ENCODE results near the gene BPTF.
"Not testable (repeated sequence)": the region's sequence is repeated elsewhere in the genome, so short reads cannot be mapped to it uniquely, and the experiment has no call there.

BPTF gene

GRCh38 chr17:67853703-67854102 lies 28.4 kb downstream of the BPTF start:
- no peak overlapping the region for H3K4me3 ChIP-seq (ENCODE audit: low read length)
- TF ChIP-seq ZNF274 (IDR thresholded peaks at IDR 0.05; ENCODE audit: low read depth, low read length): no peak

- TF ChIP-seq ZNF274 (IDR thresholded peaks at IDR 0.05; ENCODE audit: low read depth, low read length): no peak
- H3K4me3 ChIP-seq (ENCODE audit: low read length): no peak overlapping the region
These were observed 29.1 kb downstream of the BPTF start for GRCh38 chr17:67854378-67854777.

GRCh38 chr17:67855504-67856324 lies 30.4 kb downstream of the BPTF start:
- no peak for TF ChIP-seq ZNF274 (IDR thresholded peaks at IDR 0.05; ENCODE audit: low read depth, low read length)

DNA sequence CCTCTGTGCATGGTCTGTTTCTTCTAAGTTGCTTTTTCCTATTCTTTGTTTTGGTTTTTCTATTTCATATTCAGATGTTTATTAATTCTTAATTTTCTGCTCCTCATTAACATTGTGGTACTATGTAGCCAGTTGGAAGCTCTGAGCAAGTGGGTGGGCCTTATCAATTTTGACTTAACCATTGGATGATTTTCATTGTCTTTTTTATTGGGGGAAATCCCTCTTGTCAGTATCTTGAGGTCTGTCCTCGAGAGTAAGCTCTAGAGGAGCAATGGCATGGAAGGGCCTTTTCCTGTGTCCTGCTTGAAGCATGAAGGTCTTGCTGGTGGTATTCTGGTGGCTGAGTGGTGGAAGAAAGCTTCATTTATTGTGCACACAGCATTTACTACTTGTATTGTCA lies 31.1 kb downstream of the BPTF start:
- not testable (repeated sequence) for H3K4me3 ChIP-seq (ENCODE audit: low read length)

More at GRCh38 chr17:67855504-67856324, 30.4 kb downstream of the BPTF start:
- peak overlapping the region; percentile 26; the same call in 1 of the 2 replicates for H3K4me3 ChIP-seq (ENCODE audit: low read length)

GRCh38 chr17:67862614-67863217 lies 37.4 kb downstream of the BPTF start:
- TF ChIP-seq ZNF274 (IDR thresholded peaks at IDR 0.05; ENCODE audit: low read depth, low read length): no peak
- no peak overlapping the region for H3K4me3 ChIP-seq (ENCODE audit: low read length)

DNA sequence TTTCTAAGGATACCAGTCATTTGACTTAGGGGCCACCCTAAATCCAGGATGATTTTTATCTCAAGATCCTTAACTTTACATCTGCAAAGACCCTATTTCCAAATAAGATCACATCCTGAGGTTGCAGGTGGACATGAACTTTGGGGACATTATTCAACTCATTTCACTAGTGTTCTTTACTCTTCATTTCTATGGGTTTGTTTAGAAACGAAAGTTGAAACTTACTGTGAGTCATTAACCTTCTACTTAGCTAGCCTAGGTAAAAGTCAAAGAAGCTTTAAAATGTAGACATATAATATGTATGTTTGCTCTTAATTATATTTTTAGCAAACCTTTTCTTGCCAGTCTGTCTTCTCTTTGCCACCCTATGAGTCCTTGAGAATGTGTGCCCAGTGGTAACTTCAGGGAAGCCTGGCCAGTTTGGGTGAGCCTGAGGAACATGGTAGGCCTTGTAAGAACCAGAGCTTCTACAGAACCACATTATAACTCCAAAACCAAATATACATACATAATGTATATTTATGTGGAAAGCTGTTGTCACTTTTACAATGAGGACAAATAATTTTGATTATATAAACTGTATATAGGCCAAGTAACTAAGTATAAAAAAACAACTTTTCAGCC lies 38.4 kb downstream of the BPTF start:
- no peak overlapping the region for H3K4me3 ChIP-seq (ENCODE audit: low read length)
- no peak for TF ChIP-seq ZNF274 (IDR thresholded peaks at IDR 0.05; ENCODE audit: low read depth, low read length)

DNA sequence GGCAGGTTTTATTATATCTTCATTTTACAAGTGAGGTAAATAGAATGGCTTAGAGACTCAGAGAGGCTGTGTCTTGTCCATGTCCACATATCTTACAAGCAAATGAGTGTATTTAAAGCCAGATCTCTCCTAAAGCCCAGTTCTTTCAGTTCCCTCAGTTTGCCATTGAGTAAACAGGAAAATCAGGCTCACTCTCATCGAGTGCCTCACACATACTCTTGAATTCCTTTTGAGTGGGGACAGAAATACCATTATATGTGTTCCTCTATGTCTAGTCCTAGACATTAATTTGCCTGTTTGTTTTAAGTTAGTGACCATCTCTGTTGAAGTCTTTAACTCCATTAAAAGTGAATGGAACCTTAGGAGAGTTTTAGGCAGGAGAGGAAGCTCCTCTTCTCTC lies 40.1 kb downstream of the BPTF start:
- H3K4me3 ChIP-seq (ENCODE audit: low read length): no peak overlapping the region
- TF ChIP-seq ZNF274 (IDR thresholded peaks at IDR 0.05; ENCODE audit: low read depth, low read length): no peak

DNA sequence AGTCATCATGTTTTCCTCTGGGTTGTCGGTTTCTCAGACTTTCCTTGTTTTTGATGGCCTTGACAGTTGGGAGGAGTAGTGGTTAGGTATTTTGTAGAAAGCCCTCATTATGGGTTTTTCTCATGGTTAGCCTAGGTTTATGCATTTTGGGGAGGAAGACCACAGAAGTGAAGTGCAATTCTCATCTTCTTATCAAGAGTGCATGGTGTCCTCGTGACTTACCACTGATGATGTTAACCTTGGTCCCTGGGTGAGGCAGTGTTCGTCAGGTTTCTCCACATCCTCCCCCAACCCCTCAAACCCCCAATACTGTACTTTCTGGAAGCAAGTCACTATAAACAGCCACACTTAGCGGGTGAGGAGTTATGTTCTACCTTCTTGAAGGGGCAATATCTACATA lies 42.3 kb downstream of the BPTF start:
- no peak for TF ChIP-seq ZNF274 (IDR thresholded peaks at IDR 0.05; ENCODE audit: low read depth, low read length)
- no peak overlapping the region for H3K4me3 ChIP-seq (ENCODE audit: low read length)

- TF ChIP-seq ZNF274 (IDR thresholded peaks at IDR 0.05; ENCODE audit: low read depth, low read length): no peak
- no peak overlapping the region for H3K4me3 ChIP-seq (ENCODE audit: low read length)
These were observed 42.9 kb downstream of the BPTF start for GRCh38 chr17:67868176-67868575.

- TF ChIP-seq ZNF274 (IDR thresholded peaks at IDR 0.05; ENCODE audit: low read depth, low read length): no peak
- H3K4me3 ChIP-seq (ENCODE audit: low read length): no peak overlapping the region
These were observed 54.4 kb downstream of the BPTF start for GRCh38 chr17:67879662-67880061.

DNA sequence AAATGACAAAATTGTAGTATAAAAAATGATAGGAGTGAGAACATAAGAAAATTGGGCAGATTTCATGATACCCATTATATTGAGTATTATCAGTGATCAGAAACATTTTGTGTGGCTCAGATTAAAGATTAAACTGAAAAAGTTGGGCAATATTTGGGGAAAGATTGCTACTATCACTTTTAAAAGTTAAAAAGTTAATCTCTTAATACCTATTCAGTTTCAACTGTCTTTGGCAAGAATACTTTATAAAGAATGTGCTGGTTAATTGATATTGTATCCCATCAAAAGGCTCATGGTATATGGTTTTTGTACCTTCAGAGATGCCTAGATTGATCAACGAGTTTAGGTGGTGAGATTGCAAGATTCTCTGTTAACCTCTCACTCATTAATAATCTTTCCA lies 55.8 kb downstream of the BPTF start:
- no peak overlapping the region for H3K4me3 ChIP-seq (ENCODE audit: low read length)
- TF ChIP-seq ZNF274 (IDR thresholded peaks at IDR 0.05; ENCODE audit: low read depth, low read length): no peak

DNA sequence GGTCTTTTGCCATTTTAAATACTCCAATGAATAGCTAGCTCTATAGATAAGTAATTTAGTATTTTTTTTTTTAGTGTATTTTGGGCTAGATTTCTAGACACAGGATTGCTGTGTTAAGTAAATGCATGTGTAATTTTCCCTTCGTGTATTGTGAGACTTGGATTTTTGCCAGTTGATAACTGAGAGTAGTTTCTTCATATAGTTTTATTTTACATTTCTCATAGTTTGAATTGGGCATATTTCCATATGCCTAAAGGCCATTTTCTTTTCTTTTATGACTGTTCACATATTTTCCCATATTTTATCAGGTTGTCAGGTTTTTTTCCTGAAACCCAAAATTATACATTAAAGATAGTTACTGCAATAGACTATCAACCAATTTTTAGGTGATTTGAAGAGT lies 59.4 kb downstream of the BPTF start:
- TF ChIP-seq ZNF274 (IDR thresholded peaks at IDR 0.05; ENCODE audit: low read depth, low read length): no peak
- no peak overlapping the region for H3K4me3 ChIP-seq (ENCODE audit: low read length)

DNA sequence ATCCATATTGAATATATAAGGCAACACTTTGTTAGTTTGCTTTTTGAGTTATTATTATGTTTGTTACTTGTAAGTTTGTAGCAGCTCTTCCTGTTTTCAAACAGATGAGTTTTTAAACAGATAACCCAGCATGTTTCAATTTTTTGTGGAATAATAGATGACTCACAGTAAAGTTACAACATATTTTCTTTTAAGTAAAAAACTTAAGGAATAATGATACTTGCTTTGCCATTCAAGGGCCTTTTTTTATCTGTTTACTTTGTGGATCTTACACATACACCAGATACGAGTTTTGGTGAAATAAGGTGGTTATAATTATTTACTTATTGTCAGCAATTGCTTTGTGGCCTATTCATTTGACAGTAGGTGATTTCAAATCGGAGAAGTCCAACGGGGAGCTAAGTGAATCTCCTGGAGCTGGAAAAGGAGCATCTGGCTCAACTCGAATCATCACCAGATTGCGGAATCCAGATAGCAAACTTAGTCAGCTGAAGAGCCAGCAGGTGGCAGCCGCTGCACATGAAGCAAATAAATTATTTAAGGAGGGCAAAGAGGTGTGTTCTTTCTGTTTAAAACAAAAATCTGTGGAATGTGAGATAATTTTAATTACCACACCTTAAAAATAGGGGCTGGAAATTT lies 66.3 kb downstream of the BPTF start:
- H3K4me3 ChIP-seq (ENCODE audit: low read length): no peak overlapping the region
- TF ChIP-seq ZNF274 (IDR thresholded peaks at IDR 0.05; ENCODE audit: low read depth, low read length): no peak

DNA sequence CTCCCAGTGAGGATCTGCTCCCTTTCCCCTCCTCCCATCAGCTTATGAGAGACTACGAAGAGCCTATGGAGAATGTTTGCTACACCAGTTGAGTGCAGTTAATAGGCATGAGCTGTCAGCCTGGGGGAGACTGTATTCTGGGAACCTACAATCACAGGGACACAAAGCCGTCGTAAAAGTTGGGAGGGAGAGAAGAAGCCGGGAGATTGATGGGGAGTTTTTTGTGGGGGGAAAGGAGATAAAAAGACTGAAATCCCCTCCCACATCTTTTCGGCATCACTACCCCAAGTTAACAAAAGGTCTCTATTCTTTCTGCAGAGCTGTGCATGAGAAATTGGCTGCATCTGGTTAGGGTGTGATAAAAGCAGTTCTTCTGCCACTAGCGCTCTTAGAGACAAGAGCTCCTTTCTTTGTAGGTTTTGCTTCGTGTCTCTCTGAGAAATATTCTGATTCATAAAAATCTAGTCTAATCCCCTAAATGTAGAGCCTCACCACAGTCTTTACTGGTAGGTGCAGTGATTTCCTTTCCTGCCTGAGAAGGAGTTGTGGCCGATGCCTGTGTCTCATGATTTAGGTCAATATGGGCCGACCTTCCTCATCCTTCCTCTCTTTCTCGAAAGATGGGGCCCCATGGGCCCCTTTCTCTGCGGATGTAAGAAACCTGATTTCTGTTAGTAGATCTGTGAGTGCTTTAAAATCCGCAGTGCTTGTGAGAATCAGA lies 77.4 kb downstream of the BPTF start:
- H3K4me3 ChIP-seq (ENCODE audit: low read length): no peak overlapping the region
- no peak for TF ChIP-seq ZNF274 (IDR thresholded peaks at IDR 0.05; ENCODE audit: low read depth, low read length)

DNA sequence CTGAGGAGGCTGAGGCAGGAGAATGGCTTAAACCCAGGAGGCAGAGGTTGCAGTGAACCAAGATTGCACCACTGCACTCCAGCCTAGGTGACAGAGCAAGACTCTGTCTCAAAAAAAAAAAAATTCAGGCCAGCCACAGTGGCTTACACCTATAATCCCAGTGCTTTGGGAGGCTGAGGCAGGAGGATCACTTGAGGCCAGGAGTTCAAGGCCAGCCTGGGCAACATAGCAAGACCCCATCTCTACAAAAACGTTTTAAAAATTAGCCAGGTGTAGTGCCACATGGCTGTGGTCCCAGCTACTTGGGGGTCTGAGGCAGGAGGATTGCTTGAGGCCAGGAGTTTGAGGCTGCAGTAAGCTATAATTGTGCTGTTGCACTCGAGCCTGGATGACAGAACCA lies 80.0 kb downstream of the BPTF start:
- H3K4me3 ChIP-seq (ENCODE audit: low read length): not testable (repeated sequence)

- H3K4me3 ChIP-seq (ENCODE audit: low read length): not testable (repeated sequence)
These were observed 85.0 kb downstream of the BPTF start for GRCh38 chr17:67910117-67910803.

Measured in GM08714 (cell line).